ENCODE results near the gene SGMS1.

Gene SGMS1

DNA sequence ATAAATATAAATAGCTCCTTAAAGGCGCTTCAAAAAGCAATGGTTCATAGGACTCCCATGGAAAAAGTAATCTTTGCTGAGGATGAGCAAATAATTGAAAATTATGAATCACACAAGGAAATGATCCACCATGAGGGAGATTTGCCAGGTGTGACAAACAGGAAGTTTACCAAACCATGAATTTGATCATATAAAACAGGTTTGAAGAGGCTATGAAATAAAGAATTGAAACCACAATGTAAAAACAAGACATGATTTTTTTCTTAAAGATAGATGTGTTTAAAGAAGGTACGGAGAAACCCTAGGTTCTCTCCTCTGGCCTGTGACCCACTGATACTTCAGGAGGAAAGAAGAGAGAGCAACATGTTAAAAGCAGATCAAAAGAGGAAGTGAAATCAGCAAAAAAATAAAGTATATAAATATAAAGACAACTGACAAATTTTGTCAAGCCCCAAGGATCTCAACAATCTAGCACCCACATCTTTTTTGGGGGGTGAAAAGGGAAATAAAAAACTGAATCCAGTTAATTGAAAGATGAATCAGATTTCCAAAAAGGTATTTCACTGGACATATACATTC, 261.1 kb downstream of the SGMS1 start:
- TF ChIP-seq EZH2phosphoT487 (conservative IDR thresholded peaks at IDR 0.05; ENCODE audit: low read length) (no peak), CTCF (IDR thresholded peaks at IDR 0.05; ENCODE audit: insufficient read depth, low read length, poor library complexity, severe bottlenecking) (no peak)
- Histone ChIP-seq H3F3A (ENCODE audit: insufficient read depth) (peaks cover 44% of the 10 kb centered on the region), H3K9me3 (ENCODE audit: insufficient read depth, low read length) (no peaks in the 10 kb centered on the region), H4K20me1 (ENCODE audit: low read depth, low read length) (no peaks in the 10 kb centered on the region), H3K27ac (ENCODE audit: low read depth, low read length) (peak overlapping the region; percentile 99), H3K27me3 (ENCODE audit: low read length) (no peaks in the 10 kb centered on the region), H3K9me2 (replicated peaks; ENCODE audit: insufficient read depth, low read length) (no peaks in the 10 kb centered on the region), H3K79me2 (ENCODE audit: insufficient read depth, low read length) (peaks cover 41% of the 10 kb centered on the region), H2AFZ (ENCODE audit: low read depth, low read length, severe bottlenecking) (no peak overlapping the region), H3K36me3 (ENCODE audit: low read length) (no peaks in the 10 kb centered on the region; the same call in 1 of the 2 replicates), H3K4me3 (ENCODE audit: insufficient read depth, low read length, poor library complexity, severe bottlenecking) (peak overlapping the region; percentile 54), H3K4me2 (ENCODE audit: low read depth, low read length, poor library complexity, severe bottlenecking) (peak overlapping the region; percentile 80), H3K9ac (ENCODE audit: low read length) (peak overlapping the region; percentile 50)

DNA sequence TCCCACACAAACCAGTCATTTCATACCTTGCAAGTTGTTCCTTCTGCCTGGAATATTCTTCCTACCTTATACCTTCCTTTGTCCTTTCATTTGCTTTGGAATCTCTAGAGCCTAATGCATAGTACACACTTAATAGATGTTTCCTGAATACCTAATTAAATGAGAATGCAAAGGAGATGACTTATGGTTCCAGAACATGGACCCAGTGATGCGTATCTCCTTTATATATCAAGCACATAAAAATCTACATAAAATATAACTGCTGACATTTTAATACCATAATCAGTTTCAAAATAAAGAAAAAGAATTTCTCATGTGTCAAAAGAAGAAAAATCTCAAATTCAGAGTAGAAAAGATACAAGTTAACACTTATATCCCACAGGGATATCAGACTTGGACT, 261.8 kb downstream of the SGMS1 start:
- H3K79me2 ChIP-seq (ENCODE audit: insufficient read depth, low read length), result peaks cover 45% of the 10 kb centered on the region

DNA sequence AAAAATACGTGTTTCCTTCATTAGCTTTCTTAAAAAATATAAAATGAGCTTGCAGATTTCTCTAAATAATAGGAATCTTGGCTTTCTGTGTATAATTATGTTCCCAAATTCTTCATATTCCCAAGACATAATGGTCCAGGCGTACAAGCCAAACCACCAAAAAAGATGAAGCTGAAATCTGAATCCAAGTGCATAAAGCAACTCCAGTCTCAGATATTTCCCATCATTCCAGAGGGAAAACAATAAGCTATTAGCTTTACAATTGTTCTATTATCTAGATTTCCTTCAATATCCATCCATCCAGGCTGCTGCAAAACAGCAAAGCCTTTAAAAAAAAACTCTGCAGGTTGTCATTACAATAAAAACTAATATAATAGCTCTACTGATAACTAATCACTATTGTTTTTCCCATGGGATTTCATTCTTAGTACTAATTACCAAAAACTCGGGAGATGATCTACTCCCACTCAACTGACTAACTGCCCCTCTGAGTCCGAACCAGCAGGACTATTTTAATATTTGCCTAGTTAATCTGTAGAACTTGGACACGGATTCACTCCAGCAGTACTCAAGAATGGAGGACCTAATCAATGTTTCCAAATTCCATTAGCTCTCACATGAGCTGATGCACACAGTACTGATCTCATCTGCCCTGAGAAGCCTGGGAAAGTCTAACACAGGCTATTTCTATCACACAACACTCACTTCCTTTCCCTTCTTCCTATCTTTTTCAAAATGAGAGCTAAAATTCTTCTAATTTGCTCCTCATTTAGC, 263.5 kb downstream of the SGMS1 start:
- TF ChIP-seq CTCF (IDR thresholded peaks at IDR 0.05; ENCODE audit: insufficient read depth, low read length, poor library complexity, severe bottlenecking) (no peak), EZH2phosphoT487 (conservative IDR thresholded peaks at IDR 0.05; ENCODE audit: low read length) (no peak)

More for the DNA sequence above, 261.8 kb downstream of the SGMS1 start:
- Histone ChIP-seq H3K36me3 (ENCODE audit: low read length) (no peaks in the 10 kb centered on the region; the same call in 1 of the 2 replicates), H3K27me3 (ENCODE audit: low read length) (no peaks in the 10 kb centered on the region), H3K4me3 (ENCODE audit: insufficient read depth, low read length, poor library complexity, severe bottlenecking) (peak overlapping the region; percentile 54), H3K27ac (ENCODE audit: low read depth, low read length) (peak overlapping the region; percentile 99), H3K9me3 (ENCODE audit: insufficient read depth, low read length) (no peaks in the 10 kb centered on the region), H3K4me2 (ENCODE audit: low read depth, low read length, poor library complexity, severe bottlenecking) (peak overlapping the region; percentile 80), H4K20me1 (ENCODE audit: low read depth, low read length) (no peaks in the 10 kb centered on the region), H2AFZ (ENCODE audit: low read depth, low read length, severe bottlenecking) (no peak overlapping the region), H3F3A (ENCODE audit: insufficient read depth) (peaks cover 44% of the 10 kb centered on the region), H3K9me2 (replicated peaks; ENCODE audit: insufficient read depth, low read length) (no peaks in the 10 kb centered on the region), H3K9ac (ENCODE audit: low read length) (peak overlapping the region; percentile 50)
- TF ChIP-seq CTCF (IDR thresholded peaks at IDR 0.05; ENCODE audit: insufficient read depth, low read length, poor library complexity, severe bottlenecking) (no peak), EZH2phosphoT487 (conservative IDR thresholded peaks at IDR 0.05; ENCODE audit: low read length) (no peak)

More for the DNA sequence above, 263.5 kb downstream of the SGMS1 start:
- H3K36me3 ChIP-seq (ENCODE audit: low read length), result no peaks in the 10 kb centered on the region
- H3F3A ChIP-seq (ENCODE audit: insufficient read depth), result peaks cover 44% of the 10 kb centered on the region
- H2AFZ ChIP-seq (ENCODE audit: low read depth, low read length, severe bottlenecking), result no peak overlapping the region
- H3K27me3 ChIP-seq (ENCODE audit: low read length), result no peaks in the 10 kb centered on the region
- peaks cover 45% of the 10 kb centered on the region for H3K79me2 ChIP-seq (ENCODE audit: insufficient read depth, low read length)
- no peaks in the 10 kb centered on the region for H3K9me3 ChIP-seq (ENCODE audit: insufficient read depth, low read length)
- no peaks in the 10 kb centered on the region for H4K20me1 ChIP-seq (ENCODE audit: low read depth, low read length)
- H3K9ac ChIP-seq (ENCODE audit: low read length), result peak overlapping the region; percentile 50
- H3K4me3 ChIP-seq (ENCODE audit: insufficient read depth, low read length, poor library complexity, severe bottlenecking), result peak overlapping the region; percentile 54
- H3K27ac ChIP-seq (ENCODE audit: low read depth, low read length), result peak overlapping the region; percentile 99
- H3K9me2 ChIP-seq (replicated peaks; ENCODE audit: insufficient read depth, low read length), result no peaks in the 10 kb centered on the region
- peak overlapping the region; percentile 80 for H3K4me2 ChIP-seq (ENCODE audit: low read depth, low read length, poor library complexity, severe bottlenecking)
